H1 (cell line): ENCODE results near the gene RTF2.

Experiments
- EP300 ChIP-seq, 2 experiments: IDR thresholded peaks; 1 replicate in 1 of 2; 2 replicates in 1 of 2; pipeline ENCODE4 v1.6.1; 2011 to 2012; ENCODE audit warnings: low read depth in 2 of 2, low read length in 2 of 2, mild to moderate bottlenecking in 2 of 2, borderline replicate concordance in 1 of 2, inconsistent platforms in 1 of 2, moderate library complexity in 1 of 2
- EZH2 ChIP-seq: fragments of 200-600 bp; sonication (generic); IDR thresholded peaks from 2 replicates; pipeline ENCODE4 v1.7.1; 2012; ENCODE audit warnings: low read depth, mild to moderate bottlenecking, moderate library complexity, low read length, inconsistent platforms; ENCODE audit not compliant: severe bottlenecking
- POLR2A ChIP-seq, 2 experiments: IDR thresholded peaks; 1 replicate in 1 of 2; 2 replicates in 1 of 2; pipeline ENCODE4 v1.6.1; 2011; ENCODE audit warnings: low read depth in 2 of 2, low read length in 2 of 2, mild to moderate bottlenecking in 2 of 2; ENCODE audit errors: control extremely low read depth in 1 of 2
- TF ChIP-seq, protein P1 (sequence below), 3 experiments: IDR thresholded peaks; 1 replicate in 2 of 3; 2 replicates in 1 of 3; pipeline versions ENCODE4 v1.5.1 to v1.6.1; 2011; ENCODE audit warnings: low read length in 3 of 3, mild to moderate bottlenecking in 3 of 3, inconsistent platforms in 2 of 3, low read depth in 1 of 3, moderate library complexity in 1 of 3; ENCODE audit not compliant: insufficient read depth in 1 of 3; ENCODE audit errors: control extremely low read depth in 1 of 3
- TF ChIP-seq, protein P2 (sequence below): IDR thresholded peaks from 2 replicates; pipeline ENCODE4 v1.6.1; 2011; ENCODE audit warnings: low read depth, mild to moderate bottlenecking, low read length; ENCODE audit not compliant: insufficient read depth

DNA sequence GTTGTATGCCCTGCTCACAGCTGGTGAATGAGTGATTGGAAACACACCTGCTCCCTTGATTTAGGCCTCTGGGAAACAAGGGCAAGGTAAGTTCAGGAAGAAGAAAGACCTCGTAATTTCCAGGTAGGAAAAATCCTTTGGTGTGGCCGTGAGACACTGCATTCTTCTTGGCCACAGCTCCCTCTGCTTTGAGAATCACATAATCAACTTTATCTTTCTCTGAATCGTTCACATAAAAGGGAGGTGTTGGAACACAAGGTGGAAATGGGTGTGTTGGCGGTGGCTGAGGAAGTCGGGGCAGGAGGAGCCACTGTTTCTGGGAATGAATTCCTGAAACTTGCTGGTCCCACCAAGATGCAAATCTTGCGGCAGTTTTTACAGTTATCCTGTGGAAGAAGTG, 90.5 kb downstream of the RTF2 start:
- TF ChIP-seq, protein P1, sequence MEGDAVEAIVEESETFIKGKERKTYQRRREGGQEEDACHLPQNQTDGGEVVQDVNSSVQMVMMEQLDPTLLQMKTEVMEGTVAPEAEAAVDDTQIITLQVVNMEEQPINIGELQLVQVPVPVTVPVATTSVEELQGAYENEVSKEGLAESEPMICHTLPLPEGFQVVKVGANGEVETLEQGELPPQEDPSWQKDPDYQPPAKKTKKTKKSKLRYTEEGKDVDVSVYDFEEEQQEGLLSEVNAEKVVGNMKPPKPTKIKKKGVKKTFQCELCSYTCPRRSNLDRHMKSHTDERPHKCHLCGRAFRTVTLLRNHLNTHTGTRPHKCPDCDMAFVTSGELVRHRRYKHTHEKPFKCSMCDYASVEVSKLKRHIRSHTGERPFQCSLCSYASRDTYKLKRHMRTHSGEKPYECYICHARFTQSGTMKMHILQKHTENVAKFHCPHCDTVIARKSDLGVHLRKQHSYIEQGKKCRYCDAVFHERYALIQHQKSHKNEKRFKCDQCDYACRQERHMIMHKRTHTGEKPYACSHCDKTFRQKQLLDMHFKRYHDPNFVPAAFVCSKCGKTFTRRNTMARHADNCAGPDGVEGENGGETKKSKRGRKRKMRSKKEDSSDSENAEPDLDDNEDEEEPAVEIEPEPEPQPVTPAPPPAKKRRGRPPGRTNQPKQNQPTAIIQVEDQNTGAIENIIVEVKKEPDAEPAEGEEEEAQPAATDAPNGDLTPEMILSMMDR (IDR thresholded peaks at IDR 0.05; ENCODE audit: control extremely low read depth in 1 of 3, insufficient read depth in 1 of 3, low read depth in 1 of 3, low read length in 3 of 3): no peak
- TF ChIP-seq POLR2A (IDR thresholded peaks at IDR 0.05; ENCODE audit: control extremely low read depth in 1 of 2, low read depth in 2 of 2, low read length in 2 of 2) (no peak), EP300 (IDR thresholded peaks at IDR 0.05; ENCODE audit: borderline replicate concordance in 1 of 2, low read depth in 2 of 2, low read length in 2 of 2) (no peak), EZH2 (no peak)
- TF ChIP-seq, protein P2, sequence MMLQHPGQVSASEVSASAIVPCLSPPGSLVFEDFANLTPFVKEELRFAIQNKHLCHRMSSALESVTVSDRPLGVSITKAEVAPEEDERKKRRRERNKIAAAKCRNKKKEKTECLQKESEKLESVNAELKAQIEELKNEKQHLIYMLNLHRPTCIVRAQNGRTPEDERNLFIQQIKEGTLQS: no peak
